WTC11 (cell line): ENCODE data around the gene GPC6. TPM values are rescaled to one million over a fixed set of nuclear protein-coding genes. Genes with fewer than 3 reads are reported as not detected.

Source experiments
- ATAC-seq: fragments of 200-7000 bp; cut with Tn5 transposase; 2 replicates; pipeline ENCODE4 v1.10.0; 2021; ENCODE audit warnings: mild to moderate bottlenecking, moderate library complexity
- CTCF ChIA-PET: fragments of 300-600 bp; sonication (Branson Sonifier 250); formaldehyde crosslinking; loops from one replicate; lab custom pipeline; 2021; ENCODE audit warnings: antibody characterized with exemption; lab: Charles Lee
- POLR2A ChIA-PET: fragments of 350-600 bp; sonication (Branson Sonifier 250); formaldehyde crosslinking; loops from one replicate; lab custom pipeline; 2021; ENCODE audit warnings: antibody characterized with exemption; lab: Charles Lee
- DNase-seq: peaks from one replicate; pipeline ENCODE4 v3.0.0; 2021; ENCODE audit warnings: low spot score
- H3K27ac Mint-ChIP-seq: 2 replicates; pipeline ENCODE4 v1.8.0; 2021; ENCODE audit warnings: mixed read lengths
- H3K27me3 Mint-ChIP-seq: 2 replicates; pipeline ENCODE4 v1.8.0; 2021; ENCODE audit warnings: low read depth, mild to moderate bottlenecking, moderate library complexity, mixed read lengths
- H3K36me3 Mint-ChIP-seq: 2 replicates; pipeline ENCODE4 v1.8.0; 2021; ENCODE audit warnings: mixed read lengths
- H3K4me1 Mint-ChIP-seq: 2 replicates; pipeline ENCODE4 v1.8.0; 2022; ENCODE audit warnings: mixed read lengths
- H3K4me3 Mint-ChIP-seq: 2 replicates; pipeline ENCODE4 v1.8.0; 2021; ENCODE audit warnings: mild to moderate bottlenecking, moderate library complexity, mixed read lengths
- H3K9me3 Mint-ChIP-seq: 2 replicates; pipeline ENCODE4 v1.8.0; 2021; ENCODE audit warnings: mixed read lengths
- CREM ChIP-seq: sonication (generic); formaldehyde crosslinking; IDR thresholded peaks from 2 replicates; pipeline ENCODE4 v1.8.1; 2022; ENCODE audit warnings: mild to moderate bottlenecking, missing genetic modification reagents, moderate library complexity
- GABPB1 ChIP-seq: sonication (generic); formaldehyde crosslinking; IDR thresholded peaks from 2 replicates; pipeline ENCODE4 v1.8.1; 2023; ENCODE audit warnings: mild to moderate bottlenecking, missing genetic modification reagents
- IRF2 ChIP-seq: sonication (generic); formaldehyde crosslinking; IDR thresholded peaks from 2 replicates; pipeline ENCODE4 v1.8.0; 2022; ENCODE audit warnings: low read depth, missing genetic modification reagents, borderline replicate concordance
- MYBL2 ChIP-seq: sonication (generic); formaldehyde crosslinking; IDR thresholded peaks from 2 replicates; pipeline ENCODE4 v1.8.1; 2023; ENCODE audit warnings: mild to moderate bottlenecking, moderate library complexity, missing genetic modification reagents
- NFE2L1 ChIP-seq: sonication (generic); formaldehyde crosslinking; IDR thresholded peaks from 2 replicates; pipeline ENCODE4 v1.8.1; 2023; ENCODE audit warnings: missing genetic modification reagents
- SOX15 ChIP-seq: fragments of 250-450 bp; sonication (Bioruptor Pico); IDR thresholded peaks from 2 replicates; pipeline ENCODE4 v1.9.0; 2021; ENCODE audit warnings: mild to moderate bottlenecking
- TEAD4 ChIP-seq: sonication (generic); formaldehyde crosslinking; IDR thresholded peaks from 2 replicates; pipeline ENCODE4 v1.8.0; 2022; ENCODE audit warnings: mild to moderate bottlenecking, missing genetic modification reagents
- ZNF121 ChIP-seq: sonication (generic); formaldehyde crosslinking; IDR thresholded peaks from 2 replicates; pipeline ENCODE4 v1.8.0; 2023; ENCODE audit warnings: missing genetic modification reagents
- ZNF263 ChIP-seq: sonication (generic); formaldehyde crosslinking; IDR thresholded peaks from 2 replicates; pipeline ENCODE4 v1.8.1; 2022; ENCODE audit warnings: low read depth, mild to moderate bottlenecking, moderate library complexity, missing genetic modification reagents
- ZNF416 ChIP-seq: fragments of 250-450 bp; sonication (Bioruptor Pico); IDR thresholded peaks from 2 replicates; pipeline ENCODE4 v1.9.0; 2021; ENCODE audit warnings: mild to moderate bottlenecking, inconsistent platforms
- total RNA-seq: library from RNA; stranded (reverse); gene quantifications from 3 replicates; pipeline ENCODE4 v1.2.3, GENCODE V29; 2021
- TF ChIP-seq, protein P1 (sequence below): sonication (generic); formaldehyde crosslinking; conservative IDR thresholded peaks from 2 replicates; pipeline ENCODE4 v1.8.1; 2023; ENCODE audit warnings: mild to moderate bottlenecking, low read depth, missing genetic modification reagents, moderate library complexity
- TF ChIP-seq, protein P2 (sequence below): sonication (generic); formaldehyde crosslinking; IDR thresholded peaks from 2 replicates; pipeline ENCODE4 v1.8.1; 2023; ENCODE audit warnings: mild to moderate bottlenecking, missing genetic modification reagents
- TF ChIP-seq, protein P3 (sequence below): sonication (generic); formaldehyde crosslinking; IDR thresholded peaks from 2 replicates; pipeline ENCODE4 v1.8.0; 2023; ENCODE audit warnings: missing genetic modification reagents, mild to moderate bottlenecking, borderline replicate concordance
- TF ChIP-seq, protein P4 (sequence below): sonication (generic); formaldehyde crosslinking; IDR thresholded peaks from 2 replicates; pipeline ENCODE4 v1.8.0; 2023; ENCODE audit warnings: missing genetic modification reagents

The GPC6 gene
- total RNA-seq, 1 experiment from 2014 or later, result 19.5 TPM

DNA sequence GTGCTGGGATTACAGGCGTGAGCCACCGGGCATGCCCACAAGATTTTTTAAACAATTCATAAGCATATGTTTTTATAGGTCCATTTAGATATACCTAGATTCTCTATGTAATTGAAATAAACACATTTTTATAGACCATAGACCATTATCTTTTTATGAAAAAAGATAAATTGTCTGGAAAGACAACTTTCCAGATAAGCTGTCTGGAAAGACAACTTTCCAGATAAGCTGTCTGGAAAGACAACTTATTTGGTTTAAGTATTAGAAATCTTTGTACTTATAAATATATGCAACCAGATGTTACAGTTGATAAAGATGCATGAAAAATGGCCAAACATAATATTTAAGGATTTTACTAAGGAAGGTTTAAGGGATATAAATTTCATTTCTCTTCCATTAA lies 538.5 kb downstream of the GPC6 start:
- CTCF ChIA-PET, result no interaction called here
- Mint-ChIP-seq H3K36me3 (peaks cover 22% of the 10 kb centered on the region), H3K27me3 (no peaks in the 10 kb centered on the region), H3K4me1 (peaks cover 6% of the 10 kb centered on the region), H3K27ac (no peak overlapping the region), H3K9me3 (peaks cover 25% of the 10 kb centered on the region), H3K4me3 (no peak overlapping the region)
- POLR2A ChIA-PET, result no interaction called here
- TF ChIP-seq, protein P1, sequence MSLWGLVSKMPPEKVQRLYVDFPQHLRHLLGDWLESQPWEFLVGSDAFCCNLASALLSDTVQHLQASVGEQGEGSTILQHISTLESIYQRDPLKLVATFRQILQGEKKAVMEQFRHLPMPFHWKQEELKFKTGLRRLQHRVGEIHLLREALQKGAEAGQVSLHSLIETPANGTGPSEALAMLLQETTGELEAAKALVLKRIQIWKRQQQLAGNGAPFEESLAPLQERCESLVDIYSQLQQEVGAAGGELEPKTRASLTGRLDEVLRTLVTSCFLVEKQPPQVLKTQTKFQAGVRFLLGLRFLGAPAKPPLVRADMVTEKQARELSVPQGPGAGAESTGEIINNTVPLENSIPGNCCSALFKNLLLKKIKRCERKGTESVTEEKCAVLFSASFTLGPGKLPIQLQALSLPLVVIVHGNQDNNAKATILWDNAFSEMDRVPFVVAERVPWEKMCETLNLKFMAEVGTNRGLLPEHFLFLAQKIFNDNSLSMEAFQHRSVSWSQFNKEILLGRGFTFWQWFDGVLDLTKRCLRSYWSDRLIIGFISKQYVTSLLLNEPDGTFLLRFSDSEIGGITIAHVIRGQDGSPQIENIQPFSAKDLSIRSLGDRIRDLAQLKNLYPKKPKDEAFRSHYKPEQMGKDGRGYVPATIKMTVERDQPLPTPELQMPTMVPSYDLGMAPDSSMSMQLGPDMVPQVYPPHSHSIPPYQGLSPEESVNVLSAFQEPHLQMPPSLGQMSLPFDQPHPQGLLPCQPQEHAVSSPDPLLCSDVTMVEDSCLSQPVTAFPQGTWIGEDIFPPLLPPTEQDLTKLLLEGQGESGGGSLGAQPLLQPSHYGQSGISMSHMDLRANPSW (CRISPR knock-in tag), result no peak
- TF ChIP-seq, protein P2, sequence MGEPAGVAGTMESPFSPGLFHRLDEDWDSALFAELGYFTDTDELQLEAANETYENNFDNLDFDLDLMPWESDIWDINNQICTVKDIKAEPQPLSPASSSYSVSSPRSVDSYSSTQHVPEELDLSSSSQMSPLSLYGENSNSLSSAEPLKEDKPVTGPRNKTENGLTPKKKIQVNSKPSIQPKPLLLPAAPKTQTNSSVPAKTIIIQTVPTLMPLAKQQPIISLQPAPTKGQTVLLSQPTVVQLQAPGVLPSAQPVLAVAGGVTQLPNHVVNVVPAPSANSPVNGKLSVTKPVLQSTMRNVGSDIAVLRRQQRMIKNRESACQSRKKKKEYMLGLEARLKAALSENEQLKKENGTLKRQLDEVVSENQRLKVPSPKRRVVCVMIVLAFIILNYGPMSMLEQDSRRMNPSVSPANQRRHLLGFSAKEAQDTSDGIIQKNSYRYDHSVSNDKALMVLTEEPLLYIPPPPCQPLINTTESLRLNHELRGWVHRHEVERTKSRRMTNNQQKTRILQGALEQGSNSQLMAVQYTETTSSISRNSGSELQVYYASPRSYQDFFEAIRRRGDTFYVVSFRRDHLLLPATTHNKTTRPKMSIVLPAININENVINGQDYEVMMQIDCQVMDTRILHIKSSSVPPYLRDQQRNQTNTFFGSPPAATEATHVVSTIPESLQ (CRISPR knock-in tag), result no peak
- TF ChIP-seq, protein P3, sequence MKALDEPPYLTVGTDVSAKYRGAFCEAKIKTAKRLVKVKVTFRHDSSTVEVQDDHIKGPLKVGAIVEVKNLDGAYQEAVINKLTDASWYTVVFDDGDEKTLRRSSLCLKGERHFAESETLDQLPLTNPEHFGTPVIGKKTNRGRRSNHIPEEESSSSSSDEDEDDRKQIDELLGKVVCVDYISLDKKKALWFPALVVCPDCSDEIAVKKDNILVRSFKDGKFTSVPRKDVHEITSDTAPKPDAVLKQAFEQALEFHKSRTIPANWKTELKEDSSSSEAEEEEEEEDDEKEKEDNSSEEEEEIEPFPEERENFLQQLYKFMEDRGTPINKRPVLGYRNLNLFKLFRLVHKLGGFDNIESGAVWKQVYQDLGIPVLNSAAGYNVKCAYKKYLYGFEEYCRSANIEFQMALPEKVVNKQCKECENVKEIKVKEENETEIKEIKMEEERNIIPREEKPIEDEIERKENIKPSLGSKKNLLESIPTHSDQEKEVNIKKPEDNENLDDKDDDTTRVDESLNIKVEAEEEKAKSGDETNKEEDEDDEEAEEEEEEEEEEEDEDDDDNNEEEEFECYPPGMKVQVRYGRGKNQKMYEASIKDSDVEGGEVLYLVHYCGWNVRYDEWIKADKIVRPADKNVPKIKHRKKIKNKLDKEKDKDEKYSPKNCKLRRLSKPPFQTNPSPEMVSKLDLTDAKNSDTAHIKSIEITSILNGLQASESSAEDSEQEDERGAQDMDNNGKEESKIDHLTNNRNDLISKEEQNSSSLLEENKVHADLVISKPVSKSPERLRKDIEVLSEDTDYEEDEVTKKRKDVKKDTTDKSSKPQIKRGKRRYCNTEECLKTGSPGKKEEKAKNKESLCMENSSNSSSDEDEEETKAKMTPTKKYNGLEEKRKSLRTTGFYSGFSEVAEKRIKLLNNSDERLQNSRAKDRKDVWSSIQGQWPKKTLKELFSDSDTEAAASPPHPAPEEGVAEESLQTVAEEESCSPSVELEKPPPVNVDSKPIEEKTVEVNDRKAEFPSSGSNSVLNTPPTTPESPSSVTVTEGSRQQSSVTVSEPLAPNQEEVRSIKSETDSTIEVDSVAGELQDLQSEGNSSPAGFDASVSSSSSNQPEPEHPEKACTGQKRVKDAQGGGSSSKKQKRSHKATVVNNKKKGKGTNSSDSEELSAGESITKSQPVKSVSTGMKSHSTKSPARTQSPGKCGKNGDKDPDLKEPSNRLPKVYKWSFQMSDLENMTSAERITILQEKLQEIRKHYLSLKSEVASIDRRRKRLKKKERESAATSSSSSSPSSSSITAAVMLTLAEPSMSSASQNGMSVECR (CRISPR knock-in tag), result no peak
- ATAC-seq, result no peak
- no peak for DNase-seq

DNA sequence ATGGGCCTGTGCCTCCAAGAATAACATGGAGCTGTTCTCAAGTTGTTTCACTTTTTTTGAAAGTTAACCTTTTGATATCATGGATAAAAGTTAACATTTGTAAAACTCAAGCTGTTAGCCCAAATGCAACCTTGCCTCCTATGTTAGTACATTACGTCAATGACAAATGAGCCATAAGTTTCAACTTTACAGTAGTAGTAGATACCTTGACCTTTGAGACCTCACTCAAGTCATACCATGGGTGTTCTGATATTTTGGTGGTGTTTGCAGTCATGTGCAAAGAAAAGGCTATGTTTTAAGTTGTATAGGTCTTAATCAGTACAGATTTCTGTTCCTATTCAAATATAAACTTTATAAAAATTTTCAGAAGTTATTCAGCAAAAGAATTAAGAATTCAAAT lies 539.2 kb downstream of the GPC6 start:
- TF ChIP-seq, protein P4, sequence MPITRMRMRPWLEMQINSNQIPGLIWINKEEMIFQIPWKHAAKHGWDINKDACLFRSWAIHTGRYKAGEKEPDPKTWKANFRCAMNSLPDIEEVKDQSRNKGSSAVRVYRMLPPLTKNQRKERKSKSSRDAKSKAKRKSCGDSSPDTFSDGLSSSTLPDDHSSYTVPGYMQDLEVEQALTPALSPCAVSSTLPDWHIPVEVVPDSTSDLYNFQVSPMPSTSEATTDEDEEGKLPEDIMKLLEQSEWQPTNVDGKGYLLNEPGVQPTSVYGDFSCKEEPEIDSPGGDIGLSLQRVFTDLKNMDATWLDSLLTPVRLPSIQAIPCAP, result no peak
- TF ChIP-seq ZNF121 (CRISPR knock-in tag) (no peak), ZNF263 (CRISPR knock-in tag) (no peak)
- ChIA-PET CTCF (no interaction called here), POLR2A (no interaction called here)

DNA sequence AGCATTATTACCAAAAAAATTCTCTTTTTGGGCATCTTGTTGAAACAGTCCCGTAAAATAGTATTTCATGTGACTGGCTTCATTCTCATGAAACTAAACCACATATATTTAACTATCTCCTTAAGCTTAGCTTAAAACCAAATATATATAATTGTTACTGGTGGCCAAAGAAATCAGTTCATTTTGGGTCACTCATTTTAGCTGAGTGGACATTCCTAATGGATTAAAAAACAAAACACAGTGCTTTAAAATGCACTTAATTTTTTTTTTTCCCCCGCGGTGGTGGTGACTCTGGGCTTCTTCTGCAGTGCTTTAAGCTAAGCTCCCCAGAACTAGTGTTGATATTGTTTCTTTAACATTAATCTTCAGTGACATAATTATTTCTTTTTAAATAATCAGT lies 540.1 kb downstream of the GPC6 start:
- peaks cover 24% of the 10 kb centered on the region for H3K9me3 Mint-ChIP-seq
- H3K27me3 Mint-ChIP-seq, result no peaks in the 10 kb centered on the region
- DNase-seq, result no peak
- POLR2A ChIA-PET, result no interaction called here
- CTCF ChIA-PET, result no interaction called here
- H3K4me1 Mint-ChIP-seq, result peaks cover 8% of the 10 kb centered on the region
- H3K36me3 Mint-ChIP-seq, result peaks cover 22% of the 10 kb centered on the region
- no peak overlapping the region for H3K4me3 Mint-ChIP-seq
- no peak overlapping the region for H3K27ac Mint-ChIP-seq
- ATAC-seq, result no peak
- TF ChIP-seq IRF2 (no peak), NFE2L1 (CRISPR knock-in tag) (no peak), ZNF416 (no peak), TEAD4 (CRISPR knock-in tag) (no peak), MYBL2 (CRISPR knock-in tag) (no peak), GABPB1 (no peak), SOX15 (CRISPR knock-in tag) (no peak), CREM (CRISPR knock-in tag) (no peak)
- TF ChIP-seq, protein P2 (CRISPR knock-in tag), result no peak
- TF ChIP-seq, protein P3 (CRISPR knock-in tag), result no peak

More for the DNA sequence above, 539.2 kb downstream of the GPC6 start:
- H3K9me3 Mint-ChIP-seq, result peaks cover 25% of the 10 kb centered on the region
- H3K4me3 Mint-ChIP-seq, result no peak overlapping the region
- no peaks in the 10 kb centered on the region for H3K27me3 Mint-ChIP-seq
- H3K27ac Mint-ChIP-seq, result no peak overlapping the region
- ATAC-seq (no peak), DNase-seq (no peak)
- H3K4me1 Mint-ChIP-seq, result peaks cover 2% of the 10 kb centered on the region
- peaks cover 22% of the 10 kb centered on the region for H3K36me3 Mint-ChIP-seq
